ENCODE data around the gene KIAA1217.

Gene KIAA1217

DNA sequence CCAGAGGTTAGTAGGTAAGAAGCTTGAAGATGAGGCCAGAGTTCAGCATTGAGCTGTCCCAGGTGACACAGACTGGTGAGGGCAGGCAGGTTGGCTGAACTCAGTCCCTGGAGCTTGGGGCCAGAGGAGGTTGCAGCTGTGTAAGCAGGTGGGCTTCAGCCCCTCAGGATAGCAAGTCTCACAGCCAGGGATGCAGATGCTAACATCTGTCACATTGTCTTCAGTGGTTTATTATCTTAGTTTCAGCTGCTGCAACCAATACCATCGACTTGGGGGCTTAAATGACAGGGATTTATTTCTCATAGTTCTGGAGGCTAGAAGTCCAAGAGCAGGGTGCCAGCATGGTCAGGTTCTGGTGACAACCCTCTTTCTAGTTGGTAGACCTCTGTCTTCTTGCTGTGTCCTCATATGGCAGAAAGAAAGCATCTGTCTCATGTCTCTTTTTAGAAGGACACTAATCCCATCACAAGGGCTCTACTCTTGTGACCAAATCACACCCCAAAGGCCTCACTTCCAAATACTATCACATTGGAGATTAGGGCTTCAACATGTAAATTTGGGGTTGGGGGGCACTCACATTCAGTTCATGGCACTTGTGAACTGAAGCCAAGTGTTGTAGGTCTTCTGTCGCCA lies 146.2 kb downstream of the KIAA1217 start:
- no peaks in the 10 kb centered on the region for H4K20me1 ChIP-seq
- H3K9ac ChIP-seq = no peak overlapping the region
- H3K9me3 ChIP-seq (replicated peaks in 1 of 11) = no peaks in the 10 kb centered on the region
- no peaks in the 10 kb centered on the region for H3K36me3 ChIP-seq
- H3K27ac ChIP-seq = no peak overlapping the region
- no peak overlapping the region for H3K4me3 ChIP-seq
- H3K4me2 ChIP-seq = no peak overlapping the region
- no peak for TF ChIP-seq Cebpa-rat (IDR thresholded peaks at IDR 0.05)
- no peaks in the 10 kb centered on the region for H3K27me3 ChIP-seq
- peaks cover 9 to 17% (median 12%) of the 10 kb centered on the region in 10 experiments for H3K4me1 ChIP-seq

DNA sequence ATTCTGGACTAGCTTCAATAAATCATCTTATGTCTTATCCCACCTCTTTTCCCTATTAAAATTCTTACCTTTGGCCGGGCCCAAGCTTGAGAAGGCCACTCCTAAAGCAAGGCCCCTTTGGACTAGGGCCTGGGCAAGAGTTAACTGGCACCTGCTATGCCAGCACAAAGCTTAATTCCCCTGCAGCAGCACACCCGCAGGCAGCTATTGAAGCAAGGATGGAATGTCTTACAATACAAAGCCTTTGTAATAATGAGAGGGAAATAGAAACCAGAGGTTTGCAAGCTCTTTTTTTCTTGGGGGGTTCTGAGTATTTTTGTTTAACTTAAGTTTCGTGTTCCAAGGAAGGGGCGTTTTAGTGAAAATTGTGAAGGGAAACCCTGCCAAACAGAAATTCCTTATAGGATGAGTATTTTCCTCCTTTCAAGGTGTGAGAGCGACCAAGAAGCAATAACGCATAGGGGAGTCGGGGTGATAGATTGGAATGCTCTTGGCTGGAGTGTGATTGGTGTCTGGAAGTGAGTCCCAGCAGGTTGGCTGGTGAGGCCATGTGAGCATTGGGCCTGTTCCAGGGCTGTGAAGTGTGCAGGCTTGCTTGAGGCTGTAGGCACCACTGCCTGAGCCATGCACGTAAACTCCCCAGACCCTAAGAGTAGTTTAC lies 148.5 kb downstream of the KIAA1217 start:
- no peak overlapping the region for H3K27ac ChIP-seq
- H3K9me3 ChIP-seq (replicated peaks in 1 of 11) = no peaks in the 10 kb centered on the region
- H3K36me3 ChIP-seq = no peaks in the 10 kb centered on the region
- no peak overlapping the region for H3K4me2 ChIP-seq
- TF ChIP-seq Cebpa-rat (IDR thresholded peaks at IDR 0.05) = no peak
- no peak overlapping the region for H3K9ac ChIP-seq
- H3K27me3 ChIP-seq = no peaks in the 10 kb centered on the region
- H4K20me1 ChIP-seq = no peaks in the 10 kb centered on the region
- H3K4me1 ChIP-seq = peaks cover 0 to 6% (median under 1%) of the 10 kb centered on the region in 10 experiments; a peak in 7 of 20 replicates
- no peak overlapping the region for H3K4me3 ChIP-seq

DNA sequence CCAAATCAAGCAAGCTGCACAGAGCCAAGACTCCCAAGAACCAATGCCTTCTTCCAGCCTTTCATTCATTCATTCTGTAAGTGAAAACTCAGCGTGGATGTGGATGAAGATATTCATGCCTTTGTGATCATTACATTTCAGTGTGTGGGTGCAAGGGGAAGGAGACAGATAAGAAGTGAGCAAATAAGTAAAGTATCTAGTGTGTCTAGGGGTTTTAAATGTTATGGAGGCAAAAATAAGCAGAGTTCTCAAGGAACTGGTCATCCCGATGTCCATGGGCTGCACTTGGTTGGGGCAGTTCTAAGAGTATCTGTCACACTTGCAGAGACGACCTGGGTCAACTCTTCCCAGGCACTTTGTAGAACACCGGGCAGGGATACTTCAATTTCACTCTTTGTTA lies 149.1 kb downstream of the KIAA1217 start:
- H3K4me3 ChIP-seq = no peak overlapping the region
- no peak overlapping the region for H3K27ac ChIP-seq
- H3K9ac ChIP-seq = no peak overlapping the region
- no peak overlapping the region for H3K4me2 ChIP-seq
- no peaks in the 10 kb centered on the region for H3K9me3 ChIP-seq (replicated peaks in 1 of 11)
- no peaks in the 10 kb centered on the region for H4K20me1 ChIP-seq
- H3K4me1 ChIP-seq = peaks cover 0 to 12% (median 5%) of the 10 kb centered on the region in 10 experiments; a peak in 12 of 20 replicates
- H3K36me3 ChIP-seq = no peaks in the 10 kb centered on the region
- TF ChIP-seq Cebpa-rat (IDR thresholded peaks at IDR 0.05) = no peak
- no peaks in the 10 kb centered on the region for H3K27me3 ChIP-seq

DNA sequence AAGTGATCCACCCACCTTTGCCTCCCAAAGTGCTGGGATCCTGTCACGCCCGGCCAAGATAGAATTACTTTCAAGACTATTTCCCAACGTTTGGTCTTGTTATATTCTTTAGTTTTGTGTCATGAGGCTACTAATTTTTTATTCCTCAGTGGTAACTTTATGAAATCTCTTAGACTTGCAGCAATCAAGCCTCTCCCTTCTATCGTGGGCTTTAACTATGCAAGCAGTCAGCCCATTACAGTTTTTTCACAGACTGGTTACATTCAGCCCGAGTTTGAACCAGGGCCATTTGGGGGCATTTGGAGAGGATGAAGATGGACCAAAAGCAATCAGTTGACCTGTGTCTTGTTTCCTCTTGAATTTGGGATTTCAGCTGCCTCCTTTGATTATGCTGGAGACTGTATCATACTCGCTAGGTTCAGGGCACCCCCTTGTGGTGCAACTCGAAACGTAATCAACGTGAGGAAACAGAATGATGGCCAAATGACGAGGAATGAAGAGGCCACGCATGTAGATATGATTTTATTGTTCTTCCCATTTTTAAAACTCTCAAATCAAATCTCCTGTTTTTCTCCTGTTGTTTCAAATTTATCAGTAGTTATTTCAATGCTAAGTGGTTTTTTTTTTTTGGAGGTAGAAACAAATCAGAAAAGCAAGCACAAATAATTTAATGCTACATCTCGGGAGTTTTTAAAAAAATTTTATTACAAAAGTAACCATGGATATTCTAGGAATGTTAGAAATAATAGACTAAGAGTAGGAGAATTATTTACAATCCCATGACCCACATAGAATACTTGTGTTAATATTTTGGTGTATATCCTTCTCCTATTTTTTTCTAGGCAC lies 151.6 kb downstream of the KIAA1217 start:
- Histone ChIP-seq H3K9ac (no peak overlapping the region), H3K4me1 (peaks cover 0 to 19% (median 9%) of the 10 kb centered on the region in 10 experiments; a peak in 12 of 20 replicates), H3K4me2 (no peak overlapping the region), H3K27ac (no peak overlapping the region), H3K27me3 (no peaks in the 10 kb centered on the region), H4K20me1 (no peaks in the 10 kb centered on the region), H3K36me3 (no peaks in the 10 kb centered on the region), H3K4me3 (no peak overlapping the region), H3K9me3 (replicated peaks in 1 of 11) (no peaks in the 10 kb centered on the region)
- no peak for TF ChIP-seq Cebpa-rat (IDR thresholded peaks at IDR 0.05)

DNA sequence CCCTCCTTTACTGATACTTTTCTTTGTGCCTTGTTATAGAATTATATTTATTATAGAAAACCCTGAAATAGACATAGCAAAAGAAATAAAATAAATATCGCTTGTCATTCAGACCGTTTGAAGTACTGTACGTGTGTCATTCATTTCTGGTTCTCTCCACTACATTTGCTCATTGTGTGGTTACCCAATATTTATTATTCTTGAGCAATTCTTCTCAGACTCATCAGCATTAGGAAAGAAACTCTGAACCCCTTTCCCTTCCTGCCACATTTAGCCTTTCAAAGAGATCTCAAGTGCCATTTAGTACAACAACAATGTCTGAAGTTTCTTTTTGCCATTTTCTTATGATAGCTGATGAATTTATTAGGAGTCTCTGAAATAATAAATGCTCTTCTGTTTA lies 154.1 kb downstream of the KIAA1217 start:
- Histone ChIP-seq H3K27me3 (no peaks in the 10 kb centered on the region), H3K36me3 (no peaks in the 10 kb centered on the region), H3K9ac (no peak overlapping the region), H3K4me3 (no peak overlapping the region), H3K4me2 (peak overlapping the region in 8 of 11 experiments; percentile 6 to 52 (median 31); a peak in 9 of 22 replicates), H3K9me3 (replicated peaks in 1 of 11) (no peaks in the 10 kb centered on the region), H3K4me1 (peaks cover 0 to 19% (median 9%) of the 10 kb centered on the region in 10 experiments; a peak in 12 of 20 replicates), H4K20me1 (no peaks in the 10 kb centered on the region), H3K27ac (peak overlapping the region in 9 of 11 experiments; percentile 18 to 50 (median 39); a peak in 8 of 22 replicates)
- 0 out of 22 replicates have a peak, but pooled peaks of 1 of the 11 experiments have one; percentile 26 for TF ChIP-seq Cebpa-rat (IDR thresholded peaks at IDR 0.05)

DNA sequence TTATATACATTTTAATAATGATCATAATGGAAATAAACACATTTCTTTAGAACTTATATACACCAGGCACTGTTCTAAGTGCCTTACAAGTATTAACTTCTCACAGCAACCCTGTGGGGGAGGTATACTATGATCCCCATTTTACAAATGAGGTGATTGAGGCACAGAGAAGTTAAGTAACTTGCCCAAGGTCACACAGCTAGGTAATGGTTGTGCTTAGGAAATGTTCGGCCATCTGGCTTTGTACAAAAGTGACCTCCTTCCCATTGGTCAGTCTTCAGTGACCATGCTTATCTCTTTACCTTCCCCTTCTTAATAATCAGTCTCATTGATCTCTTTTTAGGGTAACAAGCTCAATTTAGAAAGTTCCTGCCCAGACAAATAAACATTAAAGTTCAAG lies 158.8 kb downstream of the KIAA1217 start:
- Histone ChIP-seq H3K27me3 (no peaks in the 10 kb centered on the region), H3K4me3 (no peak overlapping the region), H3K9ac (no peak overlapping the region), H3K9me3 (replicated peaks in 1 of 11) (peaks cover 24 to 38% (median 30%) of the 10 kb centered on the region in 11 experiments), H3K4me2 (no peak overlapping the region), H3K36me3 (peaks cover 0 to 7% (median 0%) of the 10 kb centered on the region in 11 experiments; a peak in 1 of 22 replicates), H3K27ac (no peak overlapping the region), H4K20me1 (no peaks in the 10 kb centered on the region), H3K4me1 (peaks cover 0 to 11% (median 8%) of the 10 kb centered on the region in 10 experiments; a peak in 12 of 20 replicates)
- TF ChIP-seq Cebpa-rat (IDR thresholded peaks at IDR 0.05) = no peak

DNA sequence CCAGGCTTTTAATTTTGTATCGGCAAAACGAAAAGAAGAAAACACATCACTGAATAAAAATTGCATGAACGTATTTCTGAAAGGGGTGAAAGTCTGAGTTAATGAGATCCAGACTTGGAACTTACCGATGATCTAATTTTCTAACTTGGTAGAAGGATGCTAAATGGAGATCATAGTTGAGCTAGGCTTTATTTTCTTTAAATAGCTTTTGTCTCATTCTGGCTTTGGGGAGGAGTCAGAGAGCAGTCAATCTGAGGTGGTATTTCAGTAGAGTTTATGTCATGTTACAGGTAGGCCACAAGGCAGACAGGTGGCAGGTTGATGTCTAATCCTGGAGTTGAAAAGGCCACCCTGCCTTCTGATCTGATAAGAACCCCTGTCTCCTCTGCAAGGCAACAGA lies 161.9 kb downstream of the KIAA1217 start:
- Histone ChIP-seq H3K9me3 (replicated peaks in 1 of 11) (peaks cover 31 to 49% (median 40%) of the 10 kb centered on the region in 11 experiments), H3K4me1 (no peaks in the 10 kb centered on the region; a peak in 3 of 20 replicates), H3K4me2 (no peak overlapping the region), H4K20me1 (no peaks in the 10 kb centered on the region), H3K36me3 (peaks cover 0 to 7% (median 0%) of the 10 kb centered on the region in 11 experiments; a peak in 1 of 22 replicates), H3K27me3 (no peaks in the 10 kb centered on the region), H3K4me3 (no peak overlapping the region), H3K9ac (no peak overlapping the region), H3K27ac (no peak overlapping the region)
- TF ChIP-seq Cebpa-rat (IDR thresholded peaks at IDR 0.05) = no peak

DNA sequence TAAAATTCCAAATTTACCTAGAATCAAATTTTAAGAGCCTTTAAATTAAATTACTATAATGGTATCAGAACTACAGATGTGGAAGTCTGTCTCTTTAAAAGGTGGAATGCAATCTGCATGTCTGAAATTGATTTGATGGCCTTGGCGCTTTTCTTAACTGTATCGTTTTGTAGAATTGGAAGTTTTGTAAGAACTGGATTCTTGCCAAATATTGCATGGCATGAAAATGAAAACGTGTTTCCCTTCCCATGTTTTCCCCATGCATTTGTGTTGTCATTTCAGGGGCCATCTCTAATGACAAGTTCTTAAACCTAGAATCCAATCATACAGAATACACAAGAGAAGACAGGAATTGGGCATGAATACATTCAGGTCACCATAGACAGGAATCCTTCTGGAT lies 162.5 kb downstream of the KIAA1217 start:
- Histone ChIP-seq H4K20me1 (no peaks in the 10 kb centered on the region), H3K4me3 (0 out of 20 replicates have a peak overlapping the region, but pooled peaks of 1 of the 10 experiments have one; percentile 4), H3K9ac (no peak overlapping the region), H3K27me3 (no peaks in the 10 kb centered on the region), H3K4me1 (no peaks in the 10 kb centered on the region; a peak in 3 of 20 replicates), H3K27ac (no peak overlapping the region), H3K36me3 (peaks cover 0 to 7% (median 0%) of the 10 kb centered on the region in 11 experiments; a peak in 1 of 22 replicates), H3K9me3 (replicated peaks in 1 of 11) (peaks cover 31 to 49% (median 40%) of the 10 kb centered on the region in 11 experiments), H3K4me2 (no peak overlapping the region)
- no peak for TF ChIP-seq Cebpa-rat (IDR thresholded peaks at IDR 0.05)
